ENCODE results near the gene CCDC117. TPM values are rescaled to one million over a fixed set of nuclear protein-coding genes. Genes with fewer than 3 reads are reported as not detected.

The CCDC117 gene
- total RNA-seq, 1 experiment from 2014 or later = 7.1 TPM

- Histone ChIP-seq H4K20me1 (ENCODE audit: low read length) (peaks cover 30% of the 10 kb centered on the region), H2AFZ (ENCODE audit: low read length) (no peak overlapping the region), H3K79me2 (ENCODE audit: low read length) (peaks cover 12% of the 10 kb centered on the region), H3K27me3 (ENCODE audit: low read length) (no peaks in the 10 kb centered on the region), H3K4me1 (ENCODE audit: insufficient read depth, low read length) (no peaks in the 10 kb centered on the region), H3K9ac (ENCODE audit: low read length) (no peak overlapping the region), H3F3A (ENCODE audit: low read length, unreplicated experiment) (peaks cover 6% of the 10 kb centered on the region), H3K27ac (ENCODE audit: low read length) (no peak overlapping the region), H3K9me3 (ENCODE audit: low read length) (no peaks in the 10 kb centered on the region), H3K9me2 (replicated peaks; ENCODE audit: low read length) (no peaks in the 10 kb centered on the region), H3K4me3 (ENCODE audit: low read length) (no peak overlapping the region), H3K36me3 (ENCODE audit: low read depth, low read length) (peaks cover 36% of the 10 kb centered on the region), H3K4me2 (ENCODE audit: low read length) (no peak overlapping the region)
- no TSS peak for BruUV-seq (replicated peaks)
- peak; percentile 27; the same call in 1 of the 2 replicates for ATAC-seq
- intact Hi-C loops (cut with micrococcal nuclease) = loop anchor here (5.0 kb wide), 1 partner anchor 250 kb away; no protein-coding TSS in a partner anchor
- TF ChIP-seq EZH2phosphoT487 (IDR thresholded peaks at IDR 0.05; ENCODE audit: borderline replicate concordance, low read length) = no peak
- TF ChIP-seq CTCF (conservative IDR thresholded peaks at IDR 0.05; ENCODE audit: low read depth, low read length) = no peak
- TF ChIP-seq EZH2 (IDR thresholded peaks at IDR 0.05; ENCODE audit: low read length, unreplicated experiment) = no peak
- POLR2A ChIA-PET (ENCODE audit: unreplicated experiment) = no interaction called here
- DNase-seq = no peak
- CTCF ChIA-PET = interaction anchor here (0.7 kb wide), 1 partner anchor 109 kb away, joined by 6 read pairs; no protein-coding TSS in a partner anchor
Measured at GRCh38 chr22:28792491-28793383, 20.2 kb downstream of the CCDC117 start.

- no peaks in the 10 kb centered on the region for H3K9me2 ChIP-seq (replicated peaks; ENCODE audit: low read length)
- peaks cover 25% of the 10 kb centered on the region for H3K79me2 ChIP-seq (ENCODE audit: low read length)
- peaks cover 47% of the 10 kb centered on the region for H3K36me3 ChIP-seq (ENCODE audit: low read depth, low read length)
- H4K20me1 ChIP-seq (ENCODE audit: low read length) = peaks cover 40% of the 10 kb centered on the region
- no peaks in the 10 kb centered on the region for H3K27me3 ChIP-seq (ENCODE audit: low read length)
- no peak overlapping the region for H3K27ac ChIP-seq (ENCODE audit: low read length)
- no peaks in the 10 kb centered on the region for H3K9me3 ChIP-seq (ENCODE audit: low read length)
- no peak overlapping the region for H2AFZ ChIP-seq (ENCODE audit: low read length)
- BruUV-seq (replicated peaks) = no TSS peak
- TF ChIP-seq CTCF (conservative IDR thresholded peaks at IDR 0.05; ENCODE audit: low read depth, low read length) (no peak), EZH2phosphoT487 (IDR thresholded peaks at IDR 0.05; ENCODE audit: borderline replicate concordance, low read length) (no peak), EZH2 (IDR thresholded peaks at IDR 0.05; ENCODE audit: low read length, unreplicated experiment) (no peak)
- DNase-seq (no peak), ATAC-seq (no peak)
- H3K4me3 ChIP-seq (ENCODE audit: low read length) = no peak overlapping the region
- ChIA-PET POLR2A (ENCODE audit: unreplicated experiment) (no interaction called here), CTCF (no interaction called here)
- H3F3A ChIP-seq (ENCODE audit: low read length, unreplicated experiment) = peaks cover 6% of the 10 kb centered on the region
- peaks cover 5% of the 10 kb centered on the region; the same call in 1 of the 2 replicates for H3K4me1 ChIP-seq (ENCODE audit: insufficient read depth, low read length)
- intact Hi-C loops (cut with micrococcal nuclease) = loop anchor here (5.0 kb wide), 1 partner anchor 248 kb away; no protein-coding TSS in a partner anchor
- H3K4me2 ChIP-seq (ENCODE audit: low read length) = no peak overlapping the region
- H3K9ac ChIP-seq (ENCODE audit: low read length) = no peak overlapping the region
Measured at GRCh38 chr22:28793976-28794584, 21.6 kb downstream of the CCDC117 start.

Measured in PC-3 (cell line).